HepG2 (cell line): Measurements from ENCODE around the gene TMEM100. TPM values are rescaled to one million over a fixed set of nuclear protein-coding genes. Genes with fewer than 3 reads are reported as not detected.

Source experiments
- ATAC-seq: fragments of 200-7000 bp; cut with Tn5 transposase; 3 replicates; pipeline ENCODE4 v1.9.1; 2020; ENCODE audit warnings: mild to moderate bottlenecking, moderate library complexity
- BruUV-seq: library from RNA; stranded (reverse); fragments of 400-500 nt; replicated peaks from 2 replicates; lab custom pipeline; 2021; lab: Mats Ljungman, UMichigan
- CTCF ChIA-PET: fragments of 300-600 bp; formaldehyde crosslinking; extraction: SDS; loops from one replicate; lab custom pipeline; 2021; ENCODE audit warnings: low total read pairs, inconsistent platforms, low intra/inter-chr PET ratio; lab: Yijun Ruan, JAX
- POLR2A ChIA-PET: fragments of 350-600 bp; sonication (Branson Sonifier 250); formaldehyde crosslinking; loops from one replicate; lab custom pipeline; 2020; ENCODE audit warnings: antibody characterized with exemption, inconsistent platforms; lab: Yijun Ruan, JAX
- DNase-seq: peaks from one replicate; pipeline ENCODE4 v3.0.0-alpha.2; 2015; ENCODE audit warnings: low spot score
- FAIRE-seq: peaks from 3 replicates; lab custom pipeline; 2011; peaks lifted over from hg19 to GRCh38; lab: Jason Lieb, UNC
- H2AFZ ChIP-seq: one replicate; pipeline ENCODE4 v1.6.1; 2011; ENCODE audit warnings: low read length, inconsistent platforms
- H3K27ac ChIP-seq: fragments of 300-600 bp; 3 replicates; pipeline ENCODE4 v1.8.0; 2011; ENCODE audit warnings: mixed run types, mild to moderate bottlenecking, mixed read lengths, low read length, inconsistent platforms; ENCODE audit not compliant: insufficient read depth; ENCODE audit errors: extremely low read length
- H3K27me3 ChIP-seq, 2 experiments: fragments of 200-600 bp in 1 of 2; 2 replicates in 1 of 2; 3 replicates in 1 of 2; pipeline versions ENCODE4 v1.6.0 to v1.8.0; 2011; ENCODE audit warnings: low read length in 2 of 2, mild to moderate bottlenecking in 2 of 2, moderate library complexity in 2 of 2, inconsistent platforms in 1 of 2; ENCODE audit not compliant: insufficient read depth in 2 of 2, control insufficient read depth in 1 of 2
- H3K36me3 ChIP-seq, 2 experiments: fragments of 200-600 bp in 1 of 2; replicated peaks in 1 of 2; 2 replicates in 1 of 2; 3 replicates in 1 of 2; pipeline versions ENCODE4 v1.5.1 to v1.8.0; 2011; ENCODE audit warnings: low read length in 2 of 2, inconsistent platforms in 1 of 2; ENCODE audit not compliant: insufficient read depth in 2 of 2, control insufficient read depth in 1 of 2
- H3K4me1 ChIP-seq: 2 replicates; pipeline ENCODE4 v1.5.1; 2012; ENCODE audit warnings: low read length, inconsistent platforms; ENCODE audit not compliant: insufficient read depth
- H3K4me2 ChIP-seq: 2 replicates; pipeline ENCODE4 v1.6.0; 2011; ENCODE audit warnings: low read depth, low read length, inconsistent platforms
- H3K4me3 ChIP-seq, 3 experiments: fragments of 200-600 bp in 1 of 3; sonication (generic), shearing (Covaris generic) in 1 of 3; replicated peaks in 1 of 3; 2 replicates each; pipeline ENCODE4 v1.5.1; 2011 to 2016; ENCODE audit warnings: low read length in 3 of 3, inconsistent platforms in 2 of 3, low read depth in 2 of 3, mild to moderate bottlenecking in 2 of 3, control low read depth in 1 of 3, mixed read lengths in 1 of 3; ENCODE audit not compliant: insufficient read depth in 1 of 3
- H3K79me2 ChIP-seq: one replicate; pipeline ENCODE4 v1.6.1; 2011; ENCODE audit warnings: low read length, inconsistent platforms; ENCODE audit not compliant: insufficient read depth
- H3K9ac ChIP-seq: 2 replicates; pipeline ENCODE4 v1.6.0; 2011; ENCODE audit warnings: mild to moderate bottlenecking, low read depth, low read length, inconsistent platforms; ENCODE audit not compliant: insufficient read depth
- H3K9me3 ChIP-seq: 2 replicates; pipeline ENCODE4 v1.5.1; 2012; ENCODE audit warnings: mild to moderate bottlenecking, low read length
- H4K20me1 ChIP-seq: 2 replicates; pipeline ENCODE4 v1.6.0; 2011; ENCODE audit warnings: inconsistent platforms, mild to moderate bottlenecking, low read length, moderate library complexity; ENCODE audit not compliant: insufficient read depth
- GTF3A ChIP-seq: sonication (generic); formaldehyde crosslinking; conservative IDR thresholded peaks from 2 replicates; pipeline ENCODE4 v1.4.0; 2020; ENCODE audit warnings: mild to moderate bottlenecking, missing genetic modification reagents
- GZF1 ChIP-seq: sonication (generic); formaldehyde crosslinking; IDR thresholded peaks from 2 replicates; pipeline ENCODE4 v1.5.1; 2020; ENCODE audit warnings: mild to moderate bottlenecking, missing genetic modification reagents
- MAF1 ChIP-seq: sonication (generic); formaldehyde crosslinking; IDR thresholded peaks from 2 replicates; pipeline ENCODE4 v1.5.0; 2020; ENCODE audit warnings: missing genetic modification reagents, borderline replicate concordance
- NFIB ChIP-seq: sonication (generic); formaldehyde crosslinking; IDR thresholded peaks from 2 replicates; pipeline ENCODE4 v1.9.0; 2021; ENCODE audit warnings: missing genetic modification reagents, mild to moderate bottlenecking, borderline replicate concordance
- SYNCRIP ChIP-seq: fragments of 200-400 bp; formaldehyde crosslinking; IDR thresholded peaks from 2 replicates; pipeline ENCODE4 v1.6.1; 2018; ENCODE audit warnings: mild to moderate bottlenecking, low read depth, low read length; ENCODE audit not compliant: insufficient read depth
- ZBTB42 ChIP-seq: sonication (generic); formaldehyde crosslinking; IDR thresholded peaks from 2 replicates; pipeline ENCODE4 v1.5.0; 2020; ENCODE audit warnings: mild to moderate bottlenecking, missing genetic modification reagents
- ZNF674 ChIP-seq: sonication (generic); formaldehyde crosslinking; IDR thresholded peaks from 2 replicates; pipeline ENCODE4 v1.5.0; 2020; ENCODE audit warnings: low read depth, mild to moderate bottlenecking, missing genetic modification reagents
- ZNF839 ChIP-seq: sonication (generic); formaldehyde crosslinking; IDR thresholded peaks from 2 replicates; pipeline ENCODE4 v1.4.0; 2020; ENCODE audit warnings: missing genetic modification reagents, mild to moderate bottlenecking, borderline replicate concordance
- ZNF841 ChIP-seq: sonication (generic); formaldehyde crosslinking; IDR thresholded peaks from 2 replicates; pipeline ENCODE4 v1.8.1; 2023; ENCODE audit warnings: missing genetic modification reagents, borderline replicate concordance
- WGBS: methylation state at CpG from one replicate; pipeline ENCODE4 v1.1.6; 2017; ENCODE audit warnings: low lambda C conversion rate; 5-methylcytosine and 5-hydroxymethylcytosine counted together
- in situ Hi-C: cut with HindIII; loops from 2 replicates; pipeline ENCODE4 v1.10.0; 2017; ENCODE audit warnings: low pct_unique_long_range_greater_than_20kb; ENCODE audit not compliant: extremely low pct_ligation_motif_present
- intact Hi-C: fragments of 100-400 bp; cut with micrococcal nuclease; formaldehyde crosslinking; loops from one replicate; pipeline ENCODE4 v1.10.0; 2022; ENCODE audit not compliant: unreplicated experiment
- polyA plus RNA-seq, 8 experiments: library from polyadenylated mRNA; depleted of rRNA in 3 of 8; stranded (reverse) in 7 of 8; unstranded in 1 of 8; fragments of >200 nt; fragmentation: Illumina TruSeq in 4 of 8; extraction: Trizol in 4 of 8; gene quantifications; 2 replicates each; pipeline versions ENCODE4 v1.2.1 to v1.2.3, GENCODE V29; 2011 to 2016; ENCODE audit warnings: low read depth in 4 of 8, missing spikeins in 1 of 8, mixed read lengths in 1 of 8; ENCODE audit not compliant: insufficient read depth in 1 of 8
- total RNA-seq, 5 experiments: library from RNA; depleted of rRNA; stranded (reverse); fragments of >200 nt; fragmentation: Illumina TruSeq; extraction: Trizol; gene quantifications; 2 replicates each; pipeline ENCODE4 v1.2.3, GENCODE V29; 2016; ENCODE audit warnings: low read depth in 1 of 5

The TMEM100 gene
- total and polyA plus RNA-seq, 2 of the 13 experiments (the other 11 are each of a cell fraction or from before 2014, with no cell fraction given) = not detected

GRCh38 chr17:55702150-55702549, 20.5 kb downstream of the TMEM100 start (continued):
- TF ChIP-seq NFIB (CRISPR knock-in tag) = no peak
- no peak for TF ChIP-seq GTF3A (CRISPR knock-in tag)
- TF ChIP-seq ZBTB42 (CRISPR knock-in tag) = no peak
- no peak for TF ChIP-seq MAF1

DNA sequence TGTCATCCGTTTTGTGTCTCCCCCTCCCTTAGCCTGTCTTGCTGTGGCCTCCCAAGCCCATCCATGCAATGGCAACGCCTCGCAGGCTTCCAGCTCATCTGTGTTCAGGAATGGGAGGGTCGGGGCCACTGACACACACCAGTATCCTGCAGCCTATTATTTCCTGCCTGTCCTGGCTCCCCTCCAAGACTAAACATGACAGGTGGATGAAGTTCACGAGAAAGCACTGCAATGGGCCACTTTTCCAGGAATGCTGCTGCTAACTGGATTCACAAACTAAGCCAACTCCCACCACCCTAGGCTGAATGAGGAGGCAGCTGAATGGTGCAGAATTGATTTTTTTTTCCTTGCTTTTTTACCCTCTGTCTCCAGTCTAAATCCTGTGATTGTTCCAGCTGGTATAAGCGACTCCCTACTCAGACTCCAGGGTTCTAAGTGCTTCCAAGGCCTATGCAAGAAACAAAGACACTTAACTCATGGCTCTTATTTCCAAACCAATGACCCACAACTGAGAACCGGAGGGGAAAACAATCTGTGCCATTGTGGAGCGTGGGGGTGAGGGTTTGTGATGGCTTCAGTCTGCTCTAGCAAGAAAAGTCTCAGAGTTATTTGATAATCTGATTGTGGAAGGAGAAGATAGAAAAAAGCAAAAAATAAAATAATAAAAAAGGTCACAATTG, 23.3 kb downstream of the TMEM100 start:
- intact Hi-C loops = no loop called here
- Histone ChIP-seq H3K4me3 (no peak overlapping the region), H3K4me1 (no peaks in the 10 kb centered on the region), H2AFZ (no peak overlapping the region), H3K36me3 (no peaks in the 10 kb centered on the region), H3K27ac (no peak overlapping the region), H3K9me3 (no peaks in the 10 kb centered on the region), H3K4me2 (no peak overlapping the region), H3K9ac (no peak overlapping the region), H4K20me1 (no peaks in the 10 kb centered on the region), H3K79me2 (no peaks in the 10 kb centered on the region), H3K27me3 (no peaks in the 10 kb centered on the region)
- TF ChIP-seq ZNF839 (CRISPR knock-in tag) = no peak
- TF ChIP-seq SYNCRIP = no peak
- no peak for TF ChIP-seq ZNF674
- TF ChIP-seq GZF1 (CRISPR knock-in tag) = no peak
- TF ChIP-seq ZNF841 (CRISPR knock-in tag) = no peak
- under 1% methylated on average over 8 of the region's 8 CpGs for WGBS
- no peak for FAIRE-seq
- DNase-seq = no peak
- BruUV-seq = no TSS peak
- ChIA-PET CTCF (no interaction called here), POLR2A (no interaction called here)
- in situ Hi-C loops = no loop called here
- no peak for ATAC-seq
